ENCODE data around the gene ORM2.

ORM2 gene

GRCh38 chr9:114350636-114351401 is 21.1 kb downstream of the ORM2 start:
- no peak for DNase-seq (ENCODE audit: low spot score)

- no peak for DNase-seq (ENCODE audit: low spot score)
These were observed 22.3 kb downstream of the ORM2 start for GRCh38 chr9:114351932-114352331.

- no peak for DNase-seq (ENCODE audit: low spot score)
These were observed 26.2 kb downstream of the ORM2 start for GRCh38 chr9:114355821-114356220.

- DNase-seq (ENCODE audit: low spot score): no peak
These were observed 27.1 kb downstream of the ORM2 start for GRCh38 chr9:114356792-114357191.

GRCh38 chr9:114357360-114357759 is 27.7 kb downstream of the ORM2 start:
- no peak for DNase-seq (ENCODE audit: low spot score)

GRCh38 chr9:114357911-114358328 is 28.3 kb downstream of the ORM2 start:
- no peak for DNase-seq (ENCODE audit: low spot score)

GRCh38 chr9:114359801-114360200 is 30.1 kb downstream of the ORM2 start:
- DNase-seq (ENCODE audit: low spot score): no peak

GRCh38 chr9:114361542-114361941 is 31.9 kb downstream of the ORM2 start:
- DNase-seq (ENCODE audit: low spot score): no peak

GRCh38 chr9:114362394-114362793 is 32.7 kb downstream of the ORM2 start:
- no peak for DNase-seq (ENCODE audit: low spot score)

- no peak for DNase-seq (ENCODE audit: low spot score)
These were observed 33.8 kb downstream of the ORM2 start for GRCh38 chr9:114363424-114363823.

GRCh38 chr9:114364134-114365041 is 34.7 kb downstream of the ORM2 start:
- no peak for DNase-seq (ENCODE audit: low spot score)

- DNase-seq (ENCODE audit: low spot score): no peak
These were observed 35.5 kb downstream of the ORM2 start for GRCh38 chr9:114365194-114365593.

GRCh38 chr9:114366334-114367128 is 36.9 kb downstream of the ORM2 start:
- no peak for DNase-seq (ENCODE audit: low spot score)

- DNase-seq (ENCODE audit: low spot score): no peak
These were observed 37.7 kb downstream of the ORM2 start for GRCh38 chr9:114367366-114367765.

GRCh38 chr9:114367772-114368569 is 38.3 kb downstream of the ORM2 start:
- DNase-seq (ENCODE audit: low spot score): no peak

- no peak for DNase-seq (ENCODE audit: low spot score)
These were observed 39.8 kb downstream of the ORM2 start for GRCh38 chr9:114369216-114370130.

GRCh38 chr9:114370251-114370967 is 40.7 kb downstream of the ORM2 start:
- DNase-seq (ENCODE audit: low spot score): no peak

- DNase-seq (ENCODE audit: low spot score): no peak
These were observed 41.3 kb downstream of the ORM2 start for GRCh38 chr9:114370968-114371320.

GRCh38 chr9:114371343-114371944 is 41.8 kb downstream of the ORM2 start:
- DNase-seq (ENCODE audit: low spot score): no peak

All from hematopoietic multipotent progenitor cell treated with erythropoietin and hydrocortisone succinate and interleukin-3 and kit ligand, for 17 days (in vitro differentiated cells).